H1 (cell line): ENCODE data around the gene PIANP. TPM values are rescaled to one million over a fixed set of nuclear protein-coding genes. Genes with fewer than 3 reads are reported as not detected.

Experiments used
- HDAC2 ChIP-seq, 2 experiments: fragments of 300-600 bp in 1 of 2; sonication (generic) in 1 of 2; IDR thresholded peaks; 2 replicates each; pipeline ENCODE4 v1.6.1; 2011 to 2012; ENCODE audit warnings: low read depth in 2 of 2, low read length in 2 of 2, mild to moderate bottlenecking in 2 of 2, moderate library complexity in 2 of 2, borderline replicate concordance in 1 of 2, inconsistent platforms in 1 of 2
- polyA plus RNA-seq, 7 experiments: library from polyadenylated mRNA; depleted of rRNA in 3 of 7; stranded (reverse) in 5 of 7; unstranded in 2 of 7; fragments of >200 nt in 5 of 7; fragments of 200-250 nt in 2 of 7; gene quantifications; 1 replicate in 5 of 7; 2 replicates in 1 of 7; 4 replicates in 1 of 7; pipeline versions ENCODE4 v1.2.1 to v1.2.3, GENCODE V29; 2011 to 2013; ENCODE audit warnings: missing spikeins in 2 of 7, mixed read lengths in 2 of 7
- total RNA-seq: library from RNA; stranded (reverse); fragmentation: NEBNext Ultra II Directional; extraction: Animal tissue kit (Norgen Biotek cat#: 25700); gene quantifications from 2 replicates; pipeline ENCODE4 v1.2.1, GENCODE V29; 2021
- TF ChIP-seq, protein P1 (sequence below): fragments of 300-600 bp; sonication (generic); IDR thresholded peaks from 2 replicates; pipeline ENCODE4 v1.7.1; 2012; ENCODE audit warnings: low read length, moderate library complexity, mild to moderate bottlenecking, inconsistent platforms; ENCODE audit not compliant: insufficient replicate concordance

The PIANP gene
- total and polyA plus RNA-seq, 2 of the 8 experiments (the other 6 are each of a cell fraction or from before 2014, with no cell fraction given): 6.3 to 9.8 TPM

DNA sequence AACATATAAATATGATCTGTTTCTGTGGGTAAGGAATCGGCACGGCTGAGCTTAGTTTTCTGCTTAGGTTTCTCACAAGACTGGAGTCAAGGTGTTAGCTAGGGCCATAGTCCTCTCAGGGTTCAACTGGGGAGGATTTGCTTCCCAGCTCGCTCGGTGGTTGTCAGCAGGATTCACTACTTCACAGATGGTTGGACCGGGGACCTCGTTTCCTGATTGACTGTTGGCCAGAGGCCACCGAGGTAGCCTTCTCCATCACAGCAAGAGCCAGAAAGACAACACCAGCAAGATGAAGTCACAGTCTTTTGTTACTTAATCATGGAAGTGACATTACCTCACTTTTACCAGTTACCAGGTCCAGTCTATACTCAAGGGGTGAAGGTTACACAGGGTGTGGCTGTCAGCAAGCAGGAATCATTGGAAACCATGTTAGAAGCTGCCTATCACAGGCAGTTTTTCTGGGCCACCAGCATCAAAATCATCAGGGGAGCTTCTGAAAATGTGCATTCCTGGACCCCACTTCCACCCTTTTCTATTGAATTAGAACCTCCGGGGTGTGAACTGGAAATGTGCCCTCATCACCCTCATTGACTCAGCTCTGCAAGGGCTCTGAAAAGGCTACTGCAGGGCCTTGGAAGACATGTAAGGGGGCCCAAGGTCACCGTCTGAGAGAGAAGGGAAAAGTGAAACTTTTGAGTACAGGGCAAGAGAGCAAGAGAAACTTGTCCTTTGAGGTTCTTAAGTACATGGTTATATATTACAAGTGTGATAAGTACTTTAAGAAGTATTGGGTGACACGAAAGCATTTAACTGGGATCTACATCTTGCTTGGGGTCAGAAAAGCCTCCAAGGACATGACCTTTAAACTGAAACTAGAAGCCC, 34.1 kb upstream of the PIANP start (continued):
- TF ChIP-seq HDAC2 (IDR thresholded peaks at IDR 0.05; ENCODE audit: borderline replicate concordance in 1 of 2, low read depth in 2 of 2, low read length in 2 of 2): no peak
- TF ChIP-seq, protein P1, sequence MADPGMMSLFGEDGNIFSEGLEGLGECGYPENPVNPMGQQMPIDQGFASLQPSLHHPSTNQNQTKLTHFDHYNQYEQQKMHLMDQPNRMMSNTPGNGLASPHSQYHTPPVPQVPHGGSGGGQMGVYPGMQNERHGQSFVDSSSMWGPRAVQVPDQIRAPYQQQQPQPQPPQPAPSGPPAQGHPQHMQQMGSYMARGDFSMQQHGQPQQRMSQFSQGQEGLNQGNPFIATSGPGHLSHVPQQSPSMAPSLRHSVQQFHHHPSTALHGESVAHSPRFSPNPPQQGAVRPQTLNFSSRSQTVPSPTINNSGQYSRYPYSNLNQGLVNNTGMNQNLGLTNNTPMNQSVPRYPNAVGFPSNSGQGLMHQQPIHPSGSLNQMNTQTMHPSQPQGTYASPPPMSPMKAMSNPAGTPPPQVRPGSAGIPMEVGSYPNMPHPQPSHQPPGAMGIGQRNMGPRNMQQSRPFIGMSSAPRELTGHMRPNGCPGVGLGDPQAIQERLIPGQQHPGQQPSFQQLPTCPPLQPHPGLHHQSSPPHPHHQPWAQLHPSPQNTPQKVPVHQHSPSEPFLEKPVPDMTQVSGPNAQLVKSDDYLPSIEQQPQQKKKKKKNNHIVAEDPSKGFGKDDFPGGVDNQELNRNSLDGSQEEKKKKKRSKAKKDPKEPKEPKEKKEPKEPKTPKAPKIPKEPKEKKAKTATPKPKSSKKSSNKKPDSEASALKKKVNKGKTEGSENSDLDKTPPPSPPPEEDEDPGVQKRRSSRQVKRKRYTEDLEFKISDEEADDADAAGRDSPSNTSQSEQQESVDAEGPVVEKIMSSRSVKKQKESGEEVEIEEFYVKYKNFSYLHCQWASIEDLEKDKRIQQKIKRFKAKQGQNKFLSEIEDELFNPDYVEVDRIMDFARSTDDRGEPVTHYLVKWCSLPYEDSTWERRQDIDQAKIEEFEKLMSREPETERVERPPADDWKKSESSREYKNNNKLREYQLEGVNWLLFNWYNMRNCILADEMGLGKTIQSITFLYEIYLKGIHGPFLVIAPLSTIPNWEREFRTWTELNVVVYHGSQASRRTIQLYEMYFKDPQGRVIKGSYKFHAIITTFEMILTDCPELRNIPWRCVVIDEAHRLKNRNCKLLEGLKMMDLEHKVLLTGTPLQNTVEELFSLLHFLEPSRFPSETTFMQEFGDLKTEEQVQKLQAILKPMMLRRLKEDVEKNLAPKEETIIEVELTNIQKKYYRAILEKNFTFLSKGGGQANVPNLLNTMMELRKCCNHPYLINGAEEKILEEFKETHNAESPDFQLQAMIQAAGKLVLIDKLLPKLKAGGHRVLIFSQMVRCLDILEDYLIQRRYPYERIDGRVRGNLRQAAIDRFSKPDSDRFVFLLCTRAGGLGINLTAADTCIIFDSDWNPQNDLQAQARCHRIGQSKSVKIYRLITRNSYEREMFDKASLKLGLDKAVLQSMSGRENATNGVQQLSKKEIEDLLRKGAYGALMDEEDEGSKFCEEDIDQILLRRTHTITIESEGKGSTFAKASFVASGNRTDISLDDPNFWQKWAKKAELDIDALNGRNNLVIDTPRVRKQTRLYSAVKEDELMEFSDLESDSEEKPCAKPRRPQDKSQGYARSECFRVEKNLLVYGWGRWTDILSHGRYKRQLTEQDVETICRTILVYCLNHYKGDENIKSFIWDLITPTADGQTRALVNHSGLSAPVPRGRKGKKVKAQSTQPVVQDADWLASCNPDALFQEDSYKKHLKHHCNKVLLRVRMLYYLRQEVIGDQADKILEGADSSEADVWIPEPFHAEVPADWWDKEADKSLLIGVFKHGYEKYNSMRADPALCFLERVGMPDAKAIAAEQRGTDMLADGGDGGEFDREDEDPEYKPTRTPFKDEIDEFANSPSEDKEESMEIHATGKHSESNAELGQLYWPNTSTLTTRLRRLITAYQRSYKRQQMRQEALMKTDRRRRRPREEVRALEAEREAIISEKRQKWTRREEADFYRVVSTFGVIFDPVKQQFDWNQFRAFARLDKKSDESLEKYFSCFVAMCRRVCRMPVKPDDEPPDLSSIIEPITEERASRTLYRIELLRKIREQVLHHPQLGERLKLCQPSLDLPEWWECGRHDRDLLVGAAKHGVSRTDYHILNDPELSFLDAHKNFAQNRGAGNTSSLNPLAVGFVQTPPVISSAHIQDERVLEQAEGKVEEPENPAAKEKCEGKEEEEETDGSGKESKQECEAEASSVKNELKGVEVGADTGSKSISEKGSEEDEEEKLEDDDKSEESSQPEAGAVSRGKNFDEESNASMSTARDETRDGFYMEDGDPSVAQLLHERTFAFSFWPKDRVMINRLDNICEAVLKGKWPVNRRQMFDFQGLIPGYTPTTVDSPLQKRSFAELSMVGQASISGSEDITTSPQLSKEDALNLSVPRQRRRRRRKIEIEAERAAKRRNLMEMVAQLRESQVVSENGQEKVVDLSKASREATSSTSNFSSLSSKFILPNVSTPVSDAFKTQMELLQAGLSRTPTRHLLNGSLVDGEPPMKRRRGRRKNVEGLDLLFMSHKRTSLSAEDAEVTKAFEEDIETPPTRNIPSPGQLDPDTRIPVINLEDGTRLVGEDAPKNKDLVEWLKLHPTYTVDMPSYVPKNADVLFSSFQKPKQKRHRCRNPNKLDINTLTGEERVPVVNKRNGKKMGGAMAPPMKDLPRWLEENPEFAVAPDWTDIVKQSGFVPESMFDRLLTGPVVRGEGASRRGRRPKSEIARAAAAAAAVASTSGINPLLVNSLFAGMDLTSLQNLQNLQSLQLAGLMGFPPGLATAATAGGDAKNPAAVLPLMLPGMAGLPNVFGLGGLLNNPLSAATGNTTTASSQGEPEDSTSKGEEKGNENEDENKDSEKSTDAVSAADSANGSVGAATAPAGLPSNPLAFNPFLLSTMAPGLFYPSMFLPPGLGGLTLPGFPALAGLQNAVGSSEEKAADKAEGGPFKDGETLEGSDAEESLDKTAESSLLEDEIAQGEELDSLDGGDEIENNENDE: no peak
- TF ChIP-seq, all 59 proteins: peak for 0
